ENCODE data around the gene C1orf21.

The C1orf21 gene

DNA sequence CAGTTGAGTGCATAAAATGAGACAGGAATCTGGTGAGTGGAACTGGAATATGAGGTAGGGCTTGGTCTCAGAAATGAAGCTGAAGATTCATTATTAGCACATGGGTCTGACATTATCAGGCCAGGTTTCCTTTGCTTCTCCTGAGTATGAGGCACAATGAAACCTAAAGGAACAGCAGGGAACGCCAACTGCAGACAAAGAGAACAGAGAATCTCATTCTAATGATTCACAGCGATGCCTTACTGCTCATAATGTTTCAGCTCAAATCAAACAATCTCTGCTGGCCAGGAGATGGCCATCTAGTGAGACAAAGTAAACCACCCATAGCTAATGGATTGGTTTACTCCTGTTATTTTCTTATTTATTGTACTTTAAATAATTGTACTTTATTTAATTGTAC, 133.5 kb downstream of the C1orf21 start:
- no peak for DNase-seq

DNA sequence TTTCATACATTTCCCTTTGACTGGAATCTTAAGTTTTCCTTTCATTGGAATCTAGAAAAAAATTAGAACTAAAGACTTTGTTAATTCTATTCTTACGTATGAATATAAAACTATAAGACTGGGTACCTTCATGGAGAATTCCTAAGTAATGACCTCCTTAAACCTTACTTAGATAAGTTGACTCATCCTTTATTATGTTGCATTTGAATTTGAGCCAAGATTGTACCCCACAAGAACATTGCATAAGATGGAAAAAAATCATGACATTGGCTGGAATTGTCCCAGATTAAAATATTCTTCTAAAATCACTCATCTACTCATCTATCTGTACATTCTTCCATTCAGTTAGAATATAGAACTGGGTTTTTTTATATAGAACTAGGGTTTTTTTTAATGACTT, 137.4 kb downstream of the C1orf21 start:
- no peak for DNase-seq

DNA sequence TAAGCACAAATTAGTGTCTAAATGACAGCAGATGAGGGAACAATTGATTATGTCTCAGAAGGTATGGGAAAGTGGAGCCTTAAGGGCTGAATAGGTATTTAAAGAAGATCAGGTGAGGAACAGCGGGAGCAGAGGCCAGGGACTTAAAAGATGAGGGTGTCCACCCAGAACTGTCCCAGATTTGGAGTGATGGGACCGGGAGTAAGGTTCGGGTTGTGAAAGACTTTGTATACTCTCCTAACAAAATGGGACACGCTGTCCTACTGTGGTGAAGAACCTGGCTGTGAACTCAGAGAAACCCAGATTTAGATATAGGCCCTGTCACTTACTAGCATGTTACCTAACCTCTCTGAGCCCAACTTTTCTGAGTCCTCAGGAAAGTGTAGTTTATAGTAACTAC, 140.6 kb downstream of the C1orf21 start:
- DNase-seq: no peak

DNA sequence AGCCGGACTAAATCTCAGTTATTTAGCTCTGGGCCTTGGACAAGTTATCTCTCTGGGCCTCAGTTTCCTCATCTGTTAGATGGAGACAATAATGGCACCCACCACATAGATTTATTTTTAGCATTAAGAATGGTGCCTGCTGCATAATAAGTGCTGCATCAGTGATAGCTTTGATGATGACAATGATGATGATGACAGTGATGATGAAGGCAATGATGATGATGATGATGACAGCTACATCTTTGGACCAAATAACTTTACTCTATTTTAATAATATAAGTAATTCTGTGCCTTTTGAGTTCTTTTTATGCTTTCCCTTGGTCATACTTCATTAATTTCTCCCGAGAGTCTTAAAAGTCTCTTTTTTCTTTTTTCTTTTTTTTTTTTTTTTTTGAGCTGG, 143.4 kb downstream of the C1orf21 start:
- DNase-seq: no peak

DNA sequence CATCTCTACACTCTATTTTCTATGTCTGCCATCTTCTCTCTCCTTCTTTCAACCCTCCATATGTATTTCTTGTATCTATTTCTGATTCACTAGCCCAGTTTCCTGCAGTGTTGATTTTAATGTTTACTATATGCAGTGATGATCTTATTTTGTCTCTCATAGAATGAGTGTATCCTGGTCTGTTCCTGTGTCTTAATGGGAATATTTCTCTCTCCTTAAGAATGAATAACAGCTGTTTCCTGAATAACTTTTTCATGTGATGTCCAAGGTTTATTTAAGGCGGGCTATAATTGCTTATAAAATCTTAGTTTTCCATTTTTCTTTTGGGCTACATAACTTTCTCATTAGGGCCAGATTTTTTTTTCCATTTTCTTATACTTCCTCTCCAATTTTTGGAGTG, 144.5 kb downstream of the C1orf21 start:
- no peak for DNase-seq

DNA sequence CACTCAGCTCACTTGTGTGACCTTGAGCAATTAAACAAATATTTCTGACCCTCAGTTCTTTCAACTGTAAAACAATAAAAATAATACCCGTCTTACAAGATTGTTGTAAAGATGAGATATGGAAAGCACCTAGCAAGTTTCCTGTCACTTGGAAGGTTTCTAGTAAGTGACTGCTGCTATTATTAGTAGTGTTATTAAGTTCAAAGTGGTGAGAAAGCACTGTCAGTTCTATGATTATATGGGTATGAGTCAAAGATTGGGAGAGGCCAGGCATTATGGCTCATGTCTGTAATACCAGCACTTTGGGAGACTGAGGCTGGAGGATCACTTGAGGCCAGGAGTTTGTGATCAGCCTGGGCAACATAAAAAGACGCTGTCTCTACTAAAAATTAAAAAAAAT, 145.4 kb downstream of the C1orf21 start:
- DNase-seq: no peak

DNA sequence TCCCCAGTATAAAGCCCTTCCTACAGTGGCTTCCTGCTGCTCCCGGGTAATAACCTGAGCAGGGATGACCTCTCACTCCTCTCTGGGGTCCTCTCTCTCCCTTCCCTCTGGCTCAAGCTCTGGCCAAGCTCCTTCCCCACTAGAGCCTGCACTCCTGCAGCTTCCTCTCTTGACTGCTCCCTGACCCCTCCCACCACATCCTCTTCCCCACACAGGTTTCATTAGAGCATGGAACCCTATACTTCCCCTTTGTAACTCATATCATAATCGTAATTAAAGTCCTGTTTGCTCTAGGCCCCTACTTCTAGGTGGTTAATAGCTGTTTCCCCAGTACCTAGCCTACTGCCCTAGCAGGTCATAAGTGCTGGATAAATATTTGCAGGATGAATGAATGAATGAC, 146.2 kb downstream of the C1orf21 start:
- DNase-seq: no peak

DNA sequence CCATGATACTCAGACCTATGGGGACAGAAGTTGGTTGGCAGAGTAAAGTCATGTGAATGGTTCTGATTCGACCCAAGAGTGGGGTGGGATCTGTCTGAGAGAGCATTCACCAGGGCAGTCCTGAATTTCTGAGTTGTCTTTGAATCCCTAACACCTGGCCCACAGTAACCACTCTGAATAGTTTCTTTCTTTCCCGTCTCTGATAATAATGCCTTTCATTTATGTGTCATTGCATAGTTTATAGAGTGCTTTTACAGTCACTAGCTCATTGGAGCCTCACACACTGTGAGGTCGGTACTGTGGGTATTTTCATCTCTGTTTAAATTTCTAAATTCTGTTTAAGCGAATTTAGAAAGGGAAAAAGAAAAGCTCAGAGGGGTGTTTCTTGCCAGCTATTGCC, 147.1 kb downstream of the C1orf21 start:
- no peak for DNase-seq

DNA sequence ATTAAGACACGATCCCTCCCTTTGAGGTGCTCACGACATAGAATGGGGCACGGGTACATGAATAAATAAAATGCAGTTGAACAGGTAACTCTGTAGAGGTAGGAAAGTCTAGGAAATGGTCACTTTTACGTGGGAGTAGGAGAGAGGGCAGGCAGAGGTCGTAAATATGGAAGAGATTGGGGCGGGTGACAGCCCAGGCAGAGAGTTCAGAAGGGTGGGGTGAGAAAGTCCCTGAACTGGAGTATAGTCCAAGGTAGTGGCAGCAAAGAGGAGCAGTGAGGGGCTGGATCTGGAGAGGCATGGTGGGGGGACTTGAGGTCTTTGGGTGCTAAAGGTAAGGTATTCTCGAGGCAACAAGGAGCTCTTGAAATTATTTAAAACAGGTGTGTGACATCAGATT, 147.9 kb downstream of the C1orf21 start:
- DNase-seq: no peak

DNA sequence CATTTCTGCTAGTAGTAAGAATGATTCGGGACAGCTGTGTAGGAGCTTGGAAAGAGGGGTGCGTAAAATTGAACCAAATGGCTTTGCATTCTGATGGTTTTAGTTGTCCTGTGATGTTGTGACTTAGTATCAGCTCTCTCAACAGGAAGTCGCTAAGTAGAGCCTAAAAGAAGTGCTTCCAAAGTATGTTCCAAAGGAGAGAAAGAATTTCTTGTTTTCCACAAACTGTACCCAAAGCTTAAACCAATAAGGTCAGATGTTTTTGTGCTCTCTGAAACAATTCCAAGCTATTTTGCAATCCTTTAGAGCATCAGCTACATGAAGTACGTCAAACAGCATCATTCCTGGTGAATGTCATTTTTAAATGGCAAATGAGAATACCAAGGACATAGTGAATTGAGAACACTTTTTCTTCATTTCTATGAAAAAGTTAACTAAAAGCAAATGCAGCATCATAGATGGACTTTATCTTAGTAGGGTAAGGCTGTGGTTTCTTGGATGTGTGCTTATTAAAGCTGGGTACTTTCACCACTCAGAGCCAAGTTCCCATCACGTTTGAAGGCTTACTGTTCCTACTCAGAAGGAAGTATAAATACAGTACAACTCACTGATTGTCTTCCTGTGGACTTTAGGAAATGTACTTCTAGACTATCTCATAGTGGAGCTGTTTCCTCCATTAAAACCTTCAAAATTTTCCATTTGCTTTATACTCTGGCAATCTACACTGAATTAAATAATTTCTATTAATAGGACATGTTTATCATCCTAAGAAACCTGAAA, 148.6 kb downstream of the C1orf21 start:
- no peak for DNase-seq

DNA sequence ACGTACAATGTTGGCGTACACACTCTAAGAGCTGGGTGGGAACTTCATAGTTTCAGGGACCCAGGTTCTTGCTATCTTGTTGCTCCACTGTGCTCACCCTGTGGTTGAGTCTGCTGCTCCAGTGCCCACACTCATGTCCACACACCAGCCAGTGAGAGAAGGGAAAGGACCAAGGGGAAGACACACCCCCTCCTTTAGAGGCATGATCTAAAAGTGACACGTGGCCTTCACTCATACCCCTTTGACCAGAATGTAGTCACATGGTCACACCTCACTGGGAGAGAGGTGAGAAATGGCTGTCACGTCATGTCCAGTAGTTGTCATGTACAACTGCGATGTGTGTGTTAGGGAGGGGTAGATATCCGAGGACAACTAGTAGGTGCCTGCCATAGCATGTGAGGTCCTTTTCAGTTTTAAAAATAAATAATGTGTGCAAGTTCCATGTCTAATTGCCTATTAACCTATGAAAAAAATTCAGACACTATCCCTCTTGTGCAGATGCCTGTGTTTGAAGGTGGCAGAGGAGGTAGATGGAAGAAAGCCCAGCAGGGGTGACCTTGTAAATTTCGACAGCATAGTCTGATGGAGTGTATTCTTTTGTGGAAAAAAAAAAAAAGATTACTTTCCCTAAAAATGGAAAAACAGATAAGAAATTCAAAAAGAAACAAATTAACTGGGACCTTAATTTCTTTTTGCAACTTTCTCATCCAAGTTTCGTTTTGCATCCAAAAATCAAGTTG, 149.6 kb downstream of the C1orf21 start:
- no peak for DNase-seq

DNA sequence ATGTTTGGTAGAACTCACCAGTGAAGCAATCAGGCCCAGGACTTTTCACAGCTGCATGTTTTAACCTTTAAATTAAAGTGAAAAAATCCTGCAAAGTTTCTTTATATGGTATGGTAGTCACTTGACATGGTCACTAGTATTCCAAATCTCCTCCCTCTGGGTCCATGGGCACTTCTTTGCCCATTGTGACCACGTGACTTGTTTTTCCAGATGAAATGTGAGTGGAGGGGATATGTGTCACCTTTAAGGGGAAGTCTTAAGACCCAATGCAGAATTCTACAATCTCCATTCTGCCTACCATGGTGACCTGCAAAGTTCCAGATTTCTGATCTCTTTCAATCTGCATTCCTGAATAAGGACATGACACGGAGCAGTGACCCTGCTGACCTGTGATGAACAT, 152.8 kb downstream of the C1orf21 start:
- DNase-seq: no peak

DNA sequence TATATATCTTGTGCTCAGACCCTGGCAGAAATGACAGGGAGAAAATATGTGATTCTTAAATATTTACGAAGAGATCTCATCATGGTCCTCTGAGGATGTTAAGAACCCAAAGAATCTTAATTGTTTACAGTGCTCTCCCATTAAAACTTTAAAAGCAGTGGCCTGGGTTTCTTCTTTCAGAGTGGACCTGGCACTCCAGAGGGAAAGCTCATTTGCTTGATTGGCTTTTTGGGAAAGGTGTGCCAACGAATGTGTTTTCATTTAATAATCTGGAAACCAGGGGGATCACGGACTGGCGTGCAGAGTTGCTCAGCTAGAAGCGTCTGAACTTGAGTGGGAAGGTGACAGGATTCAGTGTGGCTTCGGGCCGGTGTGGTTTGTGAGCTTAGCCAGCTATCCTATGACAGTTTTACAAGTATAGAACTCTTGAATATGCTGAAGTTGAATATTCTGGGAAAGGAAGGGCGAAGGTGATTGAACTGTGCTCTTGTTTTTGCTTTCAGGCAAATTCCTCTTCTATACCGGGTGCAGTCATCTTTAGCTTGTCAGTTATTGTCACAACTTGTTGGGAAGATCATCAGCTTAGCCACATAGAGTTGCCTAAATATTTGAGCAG, 154.8 kb downstream of the C1orf21 start:
- no peak for DNase-seq

DNA sequence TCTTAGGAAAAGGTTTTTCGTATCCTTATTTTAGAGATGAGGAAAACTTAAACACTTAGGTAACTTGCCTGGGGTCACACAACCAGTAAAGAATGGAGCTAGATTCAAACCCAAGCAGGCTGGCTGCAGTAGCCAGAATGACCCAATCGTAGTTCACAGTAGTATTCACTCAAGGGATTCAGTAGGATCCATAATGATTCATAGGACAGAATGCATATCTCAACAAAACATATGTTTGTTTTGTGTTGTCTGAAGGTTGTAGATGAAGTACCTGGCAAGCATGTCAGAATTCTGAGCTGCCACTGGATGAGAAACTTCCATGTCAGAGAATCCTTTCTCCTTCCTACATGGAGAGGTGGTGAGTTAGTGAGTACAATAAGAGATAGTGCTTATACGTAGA, 155.5 kb downstream of the C1orf21 start:
- no peak for DNase-seq

DNA sequence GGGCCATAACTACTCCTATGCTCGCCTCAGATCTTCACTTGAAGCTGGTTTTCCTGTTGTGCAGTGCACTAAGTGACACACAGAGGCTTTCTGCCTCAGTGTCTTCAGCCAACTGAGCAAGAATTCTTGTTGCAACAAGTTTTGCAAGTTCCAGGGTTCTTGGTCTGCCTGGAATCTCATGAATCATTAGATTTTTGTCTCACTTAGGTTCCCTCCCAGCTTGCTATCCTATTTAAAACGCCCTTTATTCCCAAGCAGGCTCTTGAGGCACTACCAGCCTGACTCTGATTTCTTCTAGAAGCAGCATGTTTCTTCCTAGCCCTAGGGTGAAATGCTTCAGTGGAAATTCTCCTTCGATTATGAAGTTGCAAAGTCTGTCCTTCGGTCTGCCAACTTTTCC, 158.8 kb downstream of the C1orf21 start:
- no peak for DNase-seq

DNA sequence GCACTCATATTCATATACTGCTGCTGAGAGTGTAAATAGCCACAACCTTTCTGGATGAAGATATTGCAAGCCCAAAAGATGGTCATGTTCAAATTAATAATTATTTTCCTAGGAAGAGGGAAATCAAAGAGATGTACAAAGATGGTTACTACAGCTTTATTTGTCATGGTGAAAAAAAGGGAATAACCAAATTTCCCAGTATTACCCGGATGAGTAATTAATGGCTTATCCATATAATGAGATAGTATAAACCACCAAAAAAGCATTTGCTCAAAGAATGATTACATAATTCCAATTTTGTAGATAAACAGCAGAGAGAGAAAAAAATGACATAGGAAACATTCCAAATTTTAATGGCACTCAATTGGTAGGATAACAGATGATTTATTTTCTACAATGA, 165.6 kb downstream of the C1orf21 start:
- DNase-seq: no peak

DNA sequence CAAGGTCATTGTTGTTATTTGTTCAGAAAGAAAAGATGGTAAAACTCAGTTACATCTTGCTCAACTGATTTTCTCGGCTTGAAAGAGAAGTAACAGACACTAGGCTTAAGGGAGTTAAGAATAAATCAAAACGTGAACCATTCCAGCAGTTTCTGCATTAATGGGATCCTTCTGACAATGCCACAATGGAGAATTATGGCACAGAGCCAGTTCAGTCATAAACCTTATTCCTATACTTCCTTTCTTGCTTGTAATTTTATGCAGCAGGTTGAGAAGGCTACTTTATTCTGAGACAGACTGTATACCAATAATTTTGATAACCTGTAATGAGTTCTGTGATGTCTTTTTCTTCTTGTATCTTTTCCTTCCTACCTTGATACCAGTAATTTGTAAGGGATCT, 167.0 kb downstream of the C1orf21 start:
- no peak for DNase-seq

DNA sequence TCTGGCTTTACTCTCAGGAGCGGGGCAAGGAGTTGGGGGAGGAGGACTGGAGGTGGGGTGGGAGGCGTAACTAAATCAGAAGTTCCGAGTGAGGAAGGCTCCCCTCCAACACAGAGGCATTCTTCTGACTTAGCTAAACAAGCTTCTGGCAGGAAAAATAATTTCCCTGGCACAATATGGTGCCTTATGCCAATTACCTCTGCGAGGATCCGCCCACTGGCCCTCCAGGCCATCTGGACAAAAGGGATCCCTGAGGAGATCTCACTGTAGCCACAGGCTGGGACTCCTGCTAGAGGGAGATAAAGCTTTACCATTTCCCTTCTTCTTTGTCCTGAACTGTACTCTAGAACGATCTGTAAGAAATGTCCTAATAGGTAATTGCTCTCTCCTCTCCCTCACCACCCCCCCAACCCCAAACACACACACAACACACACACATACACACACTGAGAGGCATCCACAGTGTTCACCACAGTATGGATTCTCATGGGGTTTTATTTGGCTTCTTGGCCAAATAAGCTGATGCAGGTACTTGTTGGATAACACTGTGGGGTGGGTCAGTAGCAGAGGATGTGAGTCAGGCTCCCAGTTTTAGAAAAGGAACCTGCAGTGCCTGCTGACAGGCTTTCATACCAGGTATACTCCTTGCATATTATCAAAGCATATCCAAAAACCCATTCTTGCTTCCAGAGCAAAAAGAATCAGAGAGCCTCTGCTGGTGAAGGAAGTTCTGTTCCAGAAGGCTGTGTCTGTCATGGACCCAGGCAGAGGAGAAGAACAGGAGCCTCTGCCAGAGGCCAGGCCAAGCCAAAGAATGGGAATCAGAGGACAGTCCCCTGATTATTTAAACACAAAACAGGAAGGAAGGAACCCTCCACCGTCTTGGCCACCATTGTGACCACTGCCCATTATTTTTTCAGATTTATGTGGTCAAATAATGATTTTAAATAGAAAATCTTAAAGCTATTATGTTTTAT, 169.1 kb downstream of the C1orf21 start:
- no peak for DNase-seq

DNA sequence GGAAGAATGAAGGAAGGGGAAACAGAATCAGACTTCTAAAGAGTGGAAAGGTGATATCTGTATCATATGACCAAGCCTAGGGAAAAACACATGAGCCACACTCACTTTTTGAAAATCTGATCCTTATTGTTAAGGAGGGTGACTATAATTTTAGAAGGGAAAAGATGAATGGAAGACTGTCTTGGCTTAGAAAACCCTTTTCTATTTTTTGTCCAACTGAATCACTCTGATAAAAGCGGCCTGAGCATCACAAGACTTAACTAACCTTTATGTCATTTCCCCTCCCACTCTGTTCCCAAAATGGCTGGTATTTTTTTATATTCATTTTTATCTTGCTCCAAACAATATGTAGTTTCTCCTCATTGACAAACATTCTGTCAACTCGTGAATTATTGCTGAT, 169.8 kb downstream of the C1orf21 start:
- no peak for DNase-seq

DNA sequence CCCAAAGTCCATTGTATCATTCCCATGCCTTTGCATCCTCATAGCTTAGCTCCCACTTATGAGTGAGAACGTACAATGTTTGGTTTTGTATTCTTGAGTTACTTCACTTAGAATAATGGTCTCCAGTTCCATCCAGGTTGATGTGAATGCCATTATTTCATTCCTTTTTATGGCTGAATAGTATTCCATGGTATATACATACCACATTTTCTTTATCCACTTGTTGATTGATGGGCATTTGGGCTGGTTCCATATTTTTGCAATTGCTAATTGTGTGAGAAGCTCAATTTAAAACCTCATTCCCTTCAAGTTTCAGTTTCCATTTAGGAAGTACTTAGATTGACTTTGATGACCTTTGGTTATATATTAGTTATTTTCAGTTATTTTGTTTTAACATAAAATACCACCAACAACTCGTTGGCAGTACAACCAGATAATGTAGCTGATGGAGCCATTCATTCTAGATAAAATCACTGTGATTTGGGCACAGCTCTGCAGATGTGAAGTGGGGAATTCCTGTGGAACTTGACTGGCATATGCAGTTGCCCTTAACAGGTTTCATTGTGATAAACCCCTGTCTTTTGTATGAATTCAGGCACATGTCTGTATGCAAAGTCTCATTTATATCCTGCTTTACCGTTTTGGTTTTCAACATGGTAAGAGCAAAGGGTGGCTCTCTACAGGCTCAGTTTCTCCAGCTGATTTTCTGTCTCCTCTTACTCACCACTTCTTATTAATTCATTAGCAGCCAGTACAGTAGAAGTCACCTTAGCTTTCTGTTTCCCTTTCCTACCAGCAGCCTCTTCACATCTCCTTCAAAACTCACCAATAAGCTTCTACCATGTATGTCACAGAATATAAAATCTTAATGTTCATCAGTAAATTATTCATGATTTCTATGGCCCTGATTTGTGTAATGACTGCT, 170.9 kb downstream of the C1orf21 start:
- DNase-seq: no peak

DNA sequence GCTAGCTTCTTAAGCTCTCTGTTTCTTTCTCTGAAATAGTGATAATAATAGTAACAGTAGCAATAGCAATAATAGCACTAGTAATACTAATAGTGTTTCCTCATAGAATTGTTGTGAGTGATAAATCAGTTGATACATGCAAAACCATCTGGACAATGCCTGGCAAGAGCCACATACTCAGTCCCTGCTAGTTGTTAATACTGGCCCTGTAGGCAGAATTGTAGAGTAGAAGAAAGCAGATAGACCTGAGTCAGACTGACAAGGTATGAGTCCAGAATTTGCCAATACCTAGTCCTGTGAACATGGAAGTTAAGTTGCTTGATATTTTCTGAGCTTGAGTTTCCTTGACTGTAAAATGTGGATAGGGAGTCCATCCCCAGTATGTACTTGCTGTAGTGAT, 171.9 kb downstream of the C1orf21 start:
- no peak for DNase-seq

Data from activated gamma-delta T cell treated with Interleukin-2 at 50 U/mL for 16 hours (primary cell).